SK-N-SH (cell line): Measurements from ENCODE around the gene FAM162B. TPM values are rescaled to one million over a fixed set of nuclear protein-coding genes. Genes with fewer than 3 reads are reported as not detected.

Experiments
- CTCF ChIA-PET: fragments of 300-600, 350-600 bp; formaldehyde crosslinking; extraction: SDS; loops from one replicate; lab custom pipeline; 2021; lab: Yijun Ruan, JAX
- POLR2A ChIA-PET: fragments of 350-600 bp; sonication (Branson Sonifier 250); formaldehyde crosslinking; extraction: SDS; loops from one replicate; lab custom pipeline; 2020; ENCODE audit warnings: antibody characterized with exemption, inconsistent platforms; lab: Yijun Ruan, JAX
- DNase-seq: peaks from one replicate; pipeline ENCODE4 v3.0.0; 2012
- H2AFZ ChIP-seq: fragments of 200-600 bp; sonication (generic); 2 replicates; pipeline ENCODE4 v1.8.1; 2016; ENCODE audit warnings: antibody characterized with exemption, mild to moderate bottlenecking, low read depth
- H3F3A ChIP-seq: fragments of 200-600 bp; sonication (generic); replicated peaks from 2 replicates; pipeline ENCODE3; 2016; ENCODE audit warnings: antibody characterized with exemption, mild to moderate bottlenecking; ENCODE audit not compliant: insufficient read depth
- H3K27ac ChIP-seq, 2 experiments: fragments of 200-500 bp in 1 of 2; fragments of 200-600 bp in 1 of 2; sonication (Bioruptor generic) in 1 of 2; sonication (generic), shearing (Covaris generic) in 1 of 2; 2 replicates each; pipeline versions ENCODE4 v1.5.1 to v1.6.1; 2014 to 2016; ENCODE audit warnings: low read depth in 2 of 2, inconsistent platforms in 1 of 2, low read length in 1 of 2, mild to moderate bottlenecking in 1 of 2, mixed read lengths in 1 of 2
- H3K27me3 ChIP-seq: fragments of 200-600 bp; sonication (generic), shearing (Covaris generic); 2 replicates; pipeline ENCODE4 v1.6.1; 2016; ENCODE audit warnings: mixed run types; ENCODE audit not compliant: insufficient read depth
- H3K36me3 ChIP-seq, 2 experiments: fragments of 200-500 bp in 1 of 2; fragments of 200-600 bp in 1 of 2; sonication (Bioruptor generic) in 1 of 2; sonication (generic) in 1 of 2; replicated peaks in 1 of 2; 2 replicates each; pipeline versions ENCODE3 to v1.5.1; 2014 to 2016; ENCODE audit warnings: low read length in 1 of 2, mild to moderate bottlenecking in 1 of 2; ENCODE audit not compliant: insufficient read depth in 2 of 2, control insufficient read depth in 1 of 2
- H3K4me1 ChIP-seq, 2 experiments: fragments of 200-500 bp in 1 of 2; fragments of 200-600 bp in 1 of 2; sonication (Bioruptor generic) in 1 of 2; sonication (generic), shearing (Covaris generic) in 1 of 2; 2 replicates each; pipeline versions ENCODE4 v1.5.1 to v1.6.1; 2014 to 2016; ENCODE audit warnings: low read depth in 1 of 2, low read length in 1 of 2, mixed run types in 1 of 2; ENCODE audit not compliant: insufficient read depth in 2 of 2, control insufficient read depth in 1 of 2
- H3K4me2 ChIP-seq: fragments of 200-600 bp; sonication (generic), shearing (Covaris generic); 2 replicates; pipeline ENCODE4 v1.6.1; 2017; ENCODE audit warnings: mixed run types
- H3K4me3 ChIP-seq, 2 experiments: fragments of 200-500 bp in 1 of 2; fragments of 200-600 bp in 1 of 2; sonication (Bioruptor generic) in 1 of 2; sonication (generic), shearing (Covaris generic) in 1 of 2; 2 replicates each; pipeline versions ENCODE4 v1.5.1 to v1.8.1; 2014 to 2016; ENCODE audit warnings: low read depth in 2 of 2, inconsistent platforms in 1 of 2, low read length in 1 of 2, mild to moderate bottlenecking in 1 of 2, mixed read lengths in 1 of 2, moderate library complexity in 1 of 2
- H3K79me2 ChIP-seq: fragments of 200-600 bp; sonication (generic); 2 replicates; pipeline ENCODE4 v1.8.1; 2017; ENCODE audit warnings: mild to moderate bottlenecking; ENCODE audit not compliant: insufficient read depth
- H3K9ac ChIP-seq: fragments of 200-600 bp; sonication (generic); 2 replicates; pipeline ENCODE4 v1.6.1; 2017; ENCODE audit warnings: mixed run types
- H3K9me2 ChIP-seq: fragments of 200-600 bp; sonication (generic); 2 replicates; pipeline ENCODE4 v1.6.1; 2017; ENCODE audit warnings: mixed run types
- H3K9me3 ChIP-seq: fragments of 200-600 bp; sonication (generic); 2 replicates; pipeline ENCODE4 v1.6.1; 2017; ENCODE audit warnings: mixed run types, mild to moderate bottlenecking, moderate library complexity
- H4K20me1 ChIP-seq: fragments of 200-600 bp; sonication (generic); 2 replicates; pipeline ENCODE4 v1.6.1; 2017; ENCODE audit warnings: mild to moderate bottlenecking, mixed run types; ENCODE audit not compliant: insufficient read depth
- CTCF ChIP-seq: fragments of 200-600 bp; sonication (generic); IDR thresholded peaks from 2 replicates; pipeline ENCODE4 v1.6.1; 2017; ENCODE audit warnings: antibody characterized with exemption, mild to moderate bottlenecking, moderate library complexity
- EP300 ChIP-seq, 2 experiments: IDR thresholded peaks; 2 replicates each; pipeline versions ENCODE4 v1.4.0 to v1.6.1; 2012; ENCODE audit warnings: borderline replicate concordance in 1 of 2, low read depth in 1 of 2, low read length in 1 of 2
- EZH2phosphoT487 ChIP-seq: fragments of 200-600 bp; sonication (generic); IDR thresholded peaks from 2 replicates; pipeline ENCODE4 v1.6.1; 2017; ENCODE audit warnings: low read depth, mixed run types, mild to moderate bottlenecking, antibody characterized with exemption, moderate library complexity, borderline replicate concordance
- FOSL2 ChIP-seq: IDR thresholded peaks from 2 replicates; pipeline ENCODE4 v1.4.0; 2012; ENCODE audit warnings: low read depth, mild to moderate bottlenecking, moderate library complexity, borderline replicate concordance
- FOXJ3 ChIP-seq: sonication (generic); formaldehyde crosslinking; IDR thresholded peaks from 2 replicates; pipeline ENCODE4 v1.5.1; 2020; ENCODE audit warnings: mild to moderate bottlenecking, missing genetic modification reagents
- GABPA ChIP-seq: IDR thresholded peaks from 2 replicates; pipeline ENCODE4 v1.4.0; 2012; ENCODE audit warnings: low read depth, mild to moderate bottlenecking
- MAX ChIP-seq: IDR thresholded peaks from 2 replicates; pipeline ENCODE4 v1.4.0; 2012; ENCODE audit warnings: low read depth
- MEF2A ChIP-seq: IDR thresholded peaks from 2 replicates; pipeline ENCODE4 v1.4.0; 2012; ENCODE audit warnings: low read depth, borderline replicate concordance
- NFIC ChIP-seq: IDR thresholded peaks from 2 replicates; pipeline ENCODE4 v1.4.0; 2012; ENCODE audit warnings: borderline replicate concordance
- POLR2AphosphoS5 ChIP-seq: IDR thresholded peaks from 2 replicates; pipeline ENCODE4 v1.6.1; 2012; ENCODE audit warnings: low read depth, low read length
- RAD21 ChIP-seq: IDR thresholded peaks from 2 replicates; pipeline ENCODE4 v1.6.1; 2012; ENCODE audit warnings: mild to moderate bottlenecking, low read length
- SIN3A ChIP-seq: IDR thresholded peaks from 2 replicates; pipeline ENCODE4 v1.6.1; 2012; ENCODE audit warnings: low read depth, mild to moderate bottlenecking, low read length, moderate library complexity, borderline replicate concordance
- SMC3 ChIP-seq: IDR thresholded peaks from 2 replicates; pipeline ENCODE4 v1.6.1; 2012; ENCODE audit warnings: low read depth, low read length, improper control_type of control experiment
- TAF1 ChIP-seq: IDR thresholded peaks from 2 replicates; pipeline ENCODE4 v1.6.1; 2012; ENCODE audit warnings: low read depth, mild to moderate bottlenecking, low read length, moderate library complexity, borderline replicate concordance
- WGBS: methylation state at CpG from one replicate; pipeline ENCODE4 v1.1.6; 2017; ENCODE audit warnings: low lambda C conversion rate; 5-methylcytosine and 5-hydroxymethylcytosine counted together
- polyA plus RNA-seq, 3 experiments: library from polyadenylated mRNA; depleted of rRNA; stranded (reverse); fragments of >200 nt; gene quantifications; 2 replicates each; pipeline ENCODE4 v1.2.3, GENCODE V29; 2012
- TF ChIP-seq, protein P1 (sequence below): IDR thresholded peaks from 2 replicates; pipeline ENCODE4 v1.6.1; 2012; ENCODE audit warnings: mild to moderate bottlenecking, low read depth, low read length, moderate library complexity

Gene FAM162B
- polyA plus RNA-seq (2012; rRNA removed), result not detected in 2 replicates
- polyA plus RNA-seq (2012; cell fraction: cytosol; rRNA removed), result 0.04 and 0.07 TPM in 2 replicates
- not detected in 2 replicates for polyA plus RNA-seq (2012; cell fraction: nucleus; rRNA removed)

DNA sequence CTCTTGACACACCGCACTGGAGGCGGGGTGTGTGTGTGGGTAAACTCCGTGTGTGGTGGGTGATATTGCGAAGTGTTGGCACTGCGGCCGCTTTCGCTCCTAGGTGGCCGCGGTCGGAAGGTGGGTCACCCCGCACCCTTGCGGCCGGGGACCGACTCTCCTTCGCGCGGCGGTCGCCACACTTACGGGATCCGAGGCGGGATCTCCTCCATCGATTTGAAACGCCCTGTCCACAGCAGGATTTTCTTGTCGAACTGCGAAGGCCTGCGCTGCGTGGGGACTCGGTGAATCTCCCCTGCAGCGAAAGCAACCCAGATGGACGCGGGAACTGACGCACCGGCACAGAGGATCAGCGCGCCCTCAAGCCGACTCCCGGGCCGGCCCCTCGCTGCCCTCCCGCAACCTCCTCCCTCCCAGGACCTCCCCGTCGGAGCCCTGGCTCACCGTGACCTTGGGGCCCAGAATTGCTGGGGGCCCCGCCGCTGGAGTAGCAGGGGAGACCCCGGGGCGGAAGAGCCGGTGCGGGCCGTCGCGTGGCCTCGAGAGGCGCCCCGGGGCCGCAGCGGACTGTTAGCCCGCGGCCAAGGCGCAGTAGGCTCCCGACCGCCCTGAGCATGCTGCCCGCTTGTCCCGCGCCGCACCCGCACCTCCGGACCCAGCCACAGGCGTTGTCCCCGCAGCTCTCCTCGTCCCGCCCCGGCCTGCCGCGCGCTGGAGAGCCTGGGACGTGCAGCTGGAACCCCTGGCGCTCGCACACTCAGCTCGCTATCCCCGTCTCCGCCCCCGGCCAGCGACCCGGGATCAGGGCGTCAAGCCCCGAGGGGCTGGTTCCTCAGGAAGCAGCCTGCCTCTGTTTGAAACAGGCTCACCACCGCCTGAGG is at the start of gene FAM162B:
FAM162B (minus strand) TSS at position 759 of the 881 bp plus-strand sequence; CDS start at position 616, 143 bp downstream.
- CTCF ChIA-PET, result interaction anchor here (0.6 to 2.0 kb wide), 3 partner anchors 11 to 918 kb away, joined by 3 to 9 read pairs (median 3); no protein-coding TSS in a partner anchor
- Histone ChIP-seq H3K9ac (no peak within 1 kb of the TSS), H3K36me3 (no peaks in the 10 kb centered on the region), H3K4me3 (peak within 1 kb of the TSS in 1 of 2 experiments; percentile 19; a peak in 2 of 4 replicates), H3K9me3 (no peaks in the 10 kb centered on the region), H3K9me2 (no peaks in the 10 kb centered on the region), H2AFZ (0 out of 2 replicates have a peak within 1 kb of the TSS, but pooled peaks have one; percentile 36), H3F3A (no peaks in the 10 kb centered on the region), H3K27me3 (peaks cover 14% of the 10 kb centered on the region; the same call in 1 of the 2 replicates), H3K4me1 (peaks cover 0 to 11% of the 10 kb centered on the region in 2 experiments; a peak in 2 of 4 replicates), H3K79me2 (no peaks in the 10 kb centered on the region), H3K4me2 (peak within 1 kb of the TSS; percentile 28; the same call in 1 of the 2 replicates), H3K27ac (peak within 1 kb of the TSS in 1 of 2 experiments; percentile 75; a peak in 1 of 4 replicates), H4K20me1 (no peaks in the 10 kb centered on the region)
- no peak for TF ChIP-seq TAF1
- TF ChIP-seq RAD21, result no peak
- no peak for TF ChIP-seq FOSL2
- no peak for TF ChIP-seq MEF2A
- no peak for TF ChIP-seq SIN3A
- no peak for TF ChIP-seq POLR2AphosphoS5
- no peak for TF ChIP-seq SMC3
- no peak for TF ChIP-seq NFIC
- no peak for TF ChIP-seq CTCF
- no peak for TF ChIP-seq FOXJ3 (CRISPR knock-in tag)
- TF ChIP-seq, protein P1, sequence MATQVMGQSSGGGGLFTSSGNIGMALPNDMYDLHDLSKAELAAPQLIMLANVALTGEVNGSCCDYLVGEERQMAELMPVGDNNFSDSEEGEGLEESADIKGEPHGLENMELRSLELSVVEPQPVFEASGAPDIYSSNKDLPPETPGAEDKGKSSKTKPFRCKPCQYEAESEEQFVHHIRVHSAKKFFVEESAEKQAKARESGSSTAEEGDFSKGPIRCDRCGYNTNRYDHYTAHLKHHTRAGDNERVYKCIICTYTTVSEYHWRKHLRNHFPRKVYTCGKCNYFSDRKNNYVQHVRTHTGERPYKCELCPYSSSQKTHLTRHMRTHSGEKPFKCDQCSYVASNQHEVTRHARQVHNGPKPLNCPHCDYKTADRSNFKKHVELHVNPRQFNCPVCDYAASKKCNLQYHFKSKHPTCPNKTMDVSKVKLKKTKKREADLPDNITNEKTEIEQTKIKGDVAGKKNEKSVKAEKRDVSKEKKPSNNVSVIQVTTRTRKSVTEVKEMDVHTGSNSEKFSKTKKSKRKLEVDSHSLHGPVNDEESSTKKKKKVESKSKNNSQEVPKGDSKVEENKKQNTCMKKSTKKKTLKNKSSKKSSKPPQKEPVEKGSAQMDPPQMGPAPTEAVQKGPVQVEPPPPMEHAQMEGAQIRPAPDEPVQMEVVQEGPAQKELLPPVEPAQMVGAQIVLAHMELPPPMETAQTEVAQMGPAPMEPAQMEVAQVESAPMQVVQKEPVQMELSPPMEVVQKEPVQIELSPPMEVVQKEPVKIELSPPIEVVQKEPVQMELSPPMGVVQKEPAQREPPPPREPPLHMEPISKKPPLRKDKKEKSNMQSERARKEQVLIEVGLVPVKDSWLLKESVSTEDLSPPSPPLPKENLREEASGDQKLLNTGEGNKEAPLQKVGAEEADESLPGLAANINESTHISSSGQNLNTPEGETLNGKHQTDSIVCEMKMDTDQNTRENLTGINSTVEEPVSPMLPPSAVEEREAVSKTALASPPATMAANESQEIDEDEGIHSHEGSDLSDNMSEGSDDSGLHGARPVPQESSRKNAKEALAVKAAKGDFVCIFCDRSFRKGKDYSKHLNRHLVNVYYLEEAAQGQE, result no peak
- TF ChIP-seq GABPA, result no peak
- no peak for TF ChIP-seq EP300 (IDR thresholded peaks at IDR 0.05; ENCODE audit: borderline replicate concordance in 1 of 2, low read depth in 1 of 2, low read length in 1 of 2)
- no peak for TF ChIP-seq MAX
- TF ChIP-seq EZH2phosphoT487, result no peak
- POLR2A ChIA-PET, result interaction anchor here (0.6 kb wide), 1 partner anchor 914 kb away, joined by 3 read pairs; no protein-coding TSS in a partner anchor
- DNase-seq, result peak; percentile 69
- 38% methylated on average over 44 of the region's 89 CpGs for WGBS
